Neuron (in vitro differentiated cells): Measurements from ENCODE around the gene NBEAL2.
"Not testable (repeated sequence)": the region's sequence is repeated elsewhere in the genome, so short reads cannot be mapped to it uniquely, and the experiment has no call there.

Experiments used
- H2AFZ ChIP-seq: one replicate; pipeline ENCODE4 v1.6.1; 2013; ENCODE audit warnings: low read depth, mild to moderate bottlenecking, inconsistent platforms, low read length, moderate library complexity
- H3K27me3 ChIP-seq: one replicate; pipeline ENCODE4 v1.6.1; 2013; ENCODE audit warnings: low read length; ENCODE audit not compliant: insufficient read depth
- H3K36me3 ChIP-seq: one replicate; pipeline ENCODE4 v1.6.1; 2013; ENCODE audit warnings: low read length; ENCODE audit not compliant: insufficient read depth
- H3K4me1 ChIP-seq: one replicate; pipeline ENCODE4 v1.6.1; 2013; ENCODE audit warnings: low read length; ENCODE audit not compliant: insufficient read depth
- H3K4me3 ChIP-seq: 2 replicates; pipeline ENCODE4 v1.5.1; 2013; ENCODE audit warnings: mild to moderate bottlenecking, low read length, moderate library complexity
- H3K9me3 ChIP-seq: one replicate; pipeline ENCODE4 v1.6.1; 2013; ENCODE audit warnings: low read length

Gene NBEAL2

GRCh38 chr3:46962427-46962826, 17.0 kb upstream of the NBEAL2 start:
- Histone ChIP-seq H2AFZ (no peak overlapping the region), H3K27me3 (no peaks in the 10 kb centered on the region), H3K4me1 (peaks cover 15% of the 10 kb centered on the region), H3K9me3 (peaks cover 9% of the 10 kb centered on the region), H3K36me3 (peaks cover 19% of the 10 kb centered on the region), H3K4me3 (no peak overlapping the region)

GRCh38 chr3:46962990-46963389, 16.5 kb upstream of the NBEAL2 start:
- Histone ChIP-seq H2AFZ (no peak overlapping the region), H3K4me3 (no peak overlapping the region), H3K4me1 (peaks cover 15% of the 10 kb centered on the region), H3K9me3 (peaks cover 9% of the 10 kb centered on the region), H3K36me3 (peaks cover 19% of the 10 kb centered on the region), H3K27me3 (no peaks in the 10 kb centered on the region)

GRCh38 chr3:46964038-46964590, 15.4 kb upstream of the NBEAL2 start:
- not testable (repeated sequence) for H3K9me3 ChIP-seq, H3K27me3 ChIP-seq, H2AFZ ChIP-seq, H3K4me3 ChIP-seq
- Histone ChIP-seq H3K36me3 (peaks cover 21% of the 10 kb centered on the region), H3K4me1 (peaks cover 15% of the 10 kb centered on the region)

GRCh38 chr3:46965151-46965550, 14.3 kb upstream of the NBEAL2 start:
- Histone ChIP-seq H3K36me3 (peaks cover 21% of the 10 kb centered on the region), H3K9me3 (peaks cover 9% of the 10 kb centered on the region), H3K4me1 (peaks cover 11% of the 10 kb centered on the region)

GRCh38 chr3:46966811-46967210, 12.7 kb upstream of the NBEAL2 start:
- H3K4me1 ChIP-seq = no peaks in the 10 kb centered on the region
- no peaks in the 10 kb centered on the region for H3K27me3 ChIP-seq
- H2AFZ ChIP-seq = no peak overlapping the region
- H3K9me3 ChIP-seq = peaks cover 9% of the 10 kb centered on the region
- no peak overlapping the region for H3K4me3 ChIP-seq
- peaks cover 32% of the 10 kb centered on the region for H3K36me3 ChIP-seq

More at GRCh38 chr3:46965151-46965550, 14.3 kb upstream of the NBEAL2 start:
- Histone ChIP-seq H3K27me3 (no peaks in the 10 kb centered on the region), H2AFZ (no peak overlapping the region), H3K4me3 (no peak overlapping the region)

GRCh38 chr3:46968783-46969428, 10.6 kb upstream of the NBEAL2 start:
- Histone ChIP-seq H3K4me3 (no peak overlapping the region), H3K4me1 (no peaks in the 10 kb centered on the region), H3K36me3 (peaks cover 27% of the 10 kb centered on the region), H3K27me3 (no peaks in the 10 kb centered on the region), H2AFZ (no peak overlapping the region), H3K9me3 (peaks cover 4% of the 10 kb centered on the region)

- Histone ChIP-seq H2AFZ (no peak overlapping the region), H3K4me3 (no peak overlapping the region), H3K4me1 (no peaks in the 10 kb centered on the region), H3K27me3 (no peaks in the 10 kb centered on the region), H3K36me3 (peaks cover 22% of the 10 kb centered on the region), H3K9me3 (peaks cover 4% of the 10 kb centered on the region)
Measured at GRCh38 chr3:46970391-46971091, 8.9 kb upstream of the NBEAL2 start.

GRCh38 chr3:46971151-46971550, 8.3 kb upstream of the NBEAL2 start:
- no peaks in the 10 kb centered on the region for H3K27me3 ChIP-seq
- H3K4me3 ChIP-seq = no peak overlapping the region
- H3K4me1 ChIP-seq = no peaks in the 10 kb centered on the region
- H3K36me3 ChIP-seq = peaks cover 17% of the 10 kb centered on the region
- H2AFZ ChIP-seq = no peak overlapping the region
- no peaks in the 10 kb centered on the region for H3K9me3 ChIP-seq

GRCh38 chr3:46971742-46972141, 7.7 kb upstream of the NBEAL2 start:
- H3K36me3 ChIP-seq = peaks cover 14% of the 10 kb centered on the region
- H2AFZ ChIP-seq = no peak overlapping the region
- H3K9me3 ChIP-seq = no peaks in the 10 kb centered on the region
- H3K4me3 ChIP-seq = no peak overlapping the region
- no peaks in the 10 kb centered on the region for H3K4me1 ChIP-seq
- H3K27me3 ChIP-seq = no peaks in the 10 kb centered on the region

- Histone ChIP-seq H3K4me1 (no peaks in the 10 kb centered on the region), H2AFZ (no peak overlapping the region), H3K27me3 (no peaks in the 10 kb centered on the region), H3K36me3 (peaks cover 13% of the 10 kb centered on the region), H3K4me3 (no peak overlapping the region), H3K9me3 (no peaks in the 10 kb centered on the region)
Measured at GRCh38 chr3:46972396-46972795, 7.1 kb upstream of the NBEAL2 start.

- Histone ChIP-seq H3K9me3 (no peaks in the 10 kb centered on the region), H3K27me3 (no peaks in the 10 kb centered on the region), H3K4me3 (no peak overlapping the region), H2AFZ (no peak overlapping the region), H3K36me3 (peaks cover 11% of the 10 kb centered on the region), H3K4me1 (peaks cover 2% of the 10 kb centered on the region)
Measured at GRCh38 chr3:46974421-46975171, 4.9 kb upstream of the NBEAL2 start.

GRCh38 chr3:46976326-46977190, 2.9 kb upstream of the NBEAL2 start, which contains the start of gene CCDC12:
CCDC12 (minus strand) TSS chr3:46976745; CDS start chr3:46976732, 13 bp downstream.
- Histone ChIP-seq H3K36me3 (no peaks in the 10 kb centered on the region), H3K4me1 (peaks cover 6% of the 10 kb centered on the region), H2AFZ (peak within 1 kb of the TSS; percentile 49), H3K4me3 (peak within 1 kb of the TSS; percentile 60), H3K27me3 (no peaks in the 10 kb centered on the region), H3K9me3 (no peaks in the 10 kb centered on the region)
